Measurements from ENCODE around the gene DAPK2.

Gene DAPK2

DNA sequence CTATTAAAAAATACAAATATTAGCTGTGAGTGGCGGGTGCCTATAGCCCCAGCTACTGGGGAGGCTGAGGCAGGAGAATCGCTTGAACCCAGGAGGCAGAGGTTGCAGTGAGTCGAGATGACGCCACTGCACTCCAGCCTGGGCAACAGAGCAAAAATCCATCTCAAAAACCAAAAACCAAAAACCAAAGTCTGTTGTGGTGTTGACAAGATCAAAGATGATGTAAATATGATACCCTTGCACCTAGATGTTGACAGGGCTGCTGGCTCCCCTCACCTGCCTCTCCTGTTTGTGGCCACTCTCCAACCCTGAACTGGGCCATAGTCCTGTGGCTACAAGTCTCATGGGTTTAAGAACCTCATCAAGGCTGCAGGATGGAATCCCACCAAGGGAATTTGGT, 16.2 kb downstream of the DAPK2 start:
- H3K27ac ChIP-seq: no peak overlapping the region
- TF ChIP-seq ZFX (IDR thresholded peaks at IDR 0.05; ENCODE audit: borderline replicate concordance): no peak
- TF ChIP-seq, protein P1, sequence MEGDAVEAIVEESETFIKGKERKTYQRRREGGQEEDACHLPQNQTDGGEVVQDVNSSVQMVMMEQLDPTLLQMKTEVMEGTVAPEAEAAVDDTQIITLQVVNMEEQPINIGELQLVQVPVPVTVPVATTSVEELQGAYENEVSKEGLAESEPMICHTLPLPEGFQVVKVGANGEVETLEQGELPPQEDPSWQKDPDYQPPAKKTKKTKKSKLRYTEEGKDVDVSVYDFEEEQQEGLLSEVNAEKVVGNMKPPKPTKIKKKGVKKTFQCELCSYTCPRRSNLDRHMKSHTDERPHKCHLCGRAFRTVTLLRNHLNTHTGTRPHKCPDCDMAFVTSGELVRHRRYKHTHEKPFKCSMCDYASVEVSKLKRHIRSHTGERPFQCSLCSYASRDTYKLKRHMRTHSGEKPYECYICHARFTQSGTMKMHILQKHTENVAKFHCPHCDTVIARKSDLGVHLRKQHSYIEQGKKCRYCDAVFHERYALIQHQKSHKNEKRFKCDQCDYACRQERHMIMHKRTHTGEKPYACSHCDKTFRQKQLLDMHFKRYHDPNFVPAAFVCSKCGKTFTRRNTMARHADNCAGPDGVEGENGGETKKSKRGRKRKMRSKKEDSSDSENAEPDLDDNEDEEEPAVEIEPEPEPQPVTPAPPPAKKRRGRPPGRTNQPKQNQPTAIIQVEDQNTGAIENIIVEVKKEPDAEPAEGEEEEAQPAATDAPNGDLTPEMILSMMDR (IDR thresholded peaks at IDR 0.05): no peak

DNA sequence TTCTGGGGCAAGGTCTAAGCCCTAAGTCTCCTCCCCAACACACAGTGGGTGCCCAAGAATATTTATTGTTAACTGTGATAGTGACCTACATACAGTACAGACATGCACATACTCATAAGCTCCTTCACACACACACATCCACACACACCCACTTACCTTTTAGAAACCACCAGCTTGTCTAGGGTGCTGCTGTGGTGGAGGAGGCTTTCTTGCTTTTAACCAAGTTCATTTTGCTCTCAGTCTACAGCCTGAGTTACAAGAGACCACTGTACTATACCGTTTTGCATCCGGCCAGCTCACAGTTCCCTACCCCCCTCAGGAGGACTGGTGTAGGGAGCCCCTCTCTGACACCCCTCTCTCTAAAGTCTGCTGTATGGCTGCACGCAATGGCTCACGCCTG, 16.7 kb downstream of the DAPK2 start:
- TF ChIP-seq, protein P1 (IDR thresholded peaks at IDR 0.05): no peak
- TF ChIP-seq ZFX (IDR thresholded peaks at IDR 0.05; ENCODE audit: borderline replicate concordance): no peak
- no peak overlapping the region for H3K27ac ChIP-seq

DNA sequence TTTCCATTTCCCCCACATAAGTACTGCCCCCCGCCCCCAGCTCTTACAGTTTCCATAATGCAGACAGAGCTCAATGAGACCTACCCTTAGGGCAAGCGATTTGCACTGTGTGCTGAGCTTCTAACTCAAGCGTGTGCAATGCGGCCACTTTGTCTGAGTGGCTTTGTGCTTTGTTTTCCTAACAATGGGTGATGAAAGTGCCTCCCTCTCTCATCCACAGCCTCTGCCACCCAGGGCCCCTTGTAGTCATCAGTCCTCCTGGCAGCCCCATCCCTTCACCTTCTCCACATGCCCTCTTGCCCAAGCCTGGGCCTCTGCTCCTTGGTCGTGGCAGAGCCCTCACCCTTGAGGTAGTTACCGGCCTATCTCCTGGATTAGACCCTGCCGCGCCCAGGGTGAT, 17.2 kb downstream of the DAPK2 start:
- no peak overlapping the region for H3K27ac ChIP-seq
- TF ChIP-seq ZFX (IDR thresholded peaks at IDR 0.05; ENCODE audit: borderline replicate concordance): no peak
- TF ChIP-seq, protein P1 (IDR thresholded peaks at IDR 0.05): no peak

DNA sequence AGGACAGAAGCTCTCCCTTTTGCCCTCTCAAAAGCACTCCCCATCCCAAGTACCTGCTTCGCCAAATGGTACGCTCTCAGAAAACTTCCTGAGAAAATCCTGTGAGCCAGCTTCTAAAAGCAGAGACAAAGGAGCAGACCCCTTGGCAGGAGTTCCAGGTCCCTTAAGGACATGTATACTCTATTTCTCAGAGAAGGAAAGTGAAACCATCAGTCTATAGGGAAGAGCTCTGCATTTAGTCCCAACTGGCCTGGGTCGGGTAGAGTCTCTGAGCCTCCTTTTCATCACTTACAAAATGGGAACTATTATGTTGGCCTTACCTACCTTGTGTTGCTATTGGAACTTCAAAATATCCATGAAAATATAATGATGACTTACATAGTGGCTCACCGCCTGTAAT, 19.7 kb downstream of the DAPK2 start:
- no peak for TF ChIP-seq ZFX (IDR thresholded peaks at IDR 0.05; ENCODE audit: borderline replicate concordance)
- TF ChIP-seq, protein P1 (IDR thresholded peaks at IDR 0.05): no peak
- no peak overlapping the region for H3K27ac ChIP-seq

DNA sequence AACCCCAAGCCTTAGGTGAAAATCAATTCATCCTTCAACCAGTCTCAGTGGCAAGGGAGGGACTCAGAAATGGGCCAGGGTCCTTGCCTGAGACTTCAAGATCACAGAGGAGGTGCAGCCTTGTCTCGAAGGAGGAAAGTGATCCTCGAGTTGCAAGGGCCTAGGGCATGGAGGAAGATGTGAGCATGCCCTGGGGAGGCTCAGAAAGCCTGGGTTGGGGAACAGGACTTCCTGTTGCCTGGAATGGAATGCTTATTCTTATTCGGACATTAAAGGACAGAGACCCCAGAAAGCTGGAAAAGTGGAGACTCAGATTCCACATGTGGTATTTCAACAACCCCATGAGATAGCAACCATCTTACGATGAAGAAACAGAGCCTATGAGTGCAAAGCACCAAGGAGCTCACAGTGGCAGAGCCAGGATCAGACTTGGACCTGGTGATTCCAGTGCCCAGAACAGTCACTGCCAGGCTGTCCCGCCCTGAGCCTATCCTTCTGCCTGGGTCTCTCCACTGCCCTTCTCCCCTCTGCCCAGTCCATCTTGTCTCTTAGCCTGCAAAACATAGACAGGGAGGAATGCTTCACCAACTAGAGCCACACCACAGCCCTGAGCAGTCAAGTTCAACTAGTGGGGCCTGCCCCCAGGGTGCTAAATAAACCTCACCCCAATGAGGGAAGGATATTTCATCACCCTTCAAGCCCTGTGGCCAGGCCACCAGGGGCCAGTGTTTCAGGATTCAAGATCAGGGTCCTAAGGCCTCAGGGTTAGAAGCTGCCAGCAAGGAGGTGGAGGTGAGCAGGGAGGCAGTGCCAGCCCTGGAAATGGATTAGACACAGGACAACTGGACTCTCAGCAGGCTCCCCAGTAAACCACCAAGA, 21.9 kb downstream of the DAPK2 start:
- H3K27ac ChIP-seq: no peak overlapping the region
- no peak for TF ChIP-seq ZFX (IDR thresholded peaks at IDR 0.05; ENCODE audit: borderline replicate concordance)
- TF ChIP-seq, protein P1 (IDR thresholded peaks at IDR 0.05): no peak

DNA sequence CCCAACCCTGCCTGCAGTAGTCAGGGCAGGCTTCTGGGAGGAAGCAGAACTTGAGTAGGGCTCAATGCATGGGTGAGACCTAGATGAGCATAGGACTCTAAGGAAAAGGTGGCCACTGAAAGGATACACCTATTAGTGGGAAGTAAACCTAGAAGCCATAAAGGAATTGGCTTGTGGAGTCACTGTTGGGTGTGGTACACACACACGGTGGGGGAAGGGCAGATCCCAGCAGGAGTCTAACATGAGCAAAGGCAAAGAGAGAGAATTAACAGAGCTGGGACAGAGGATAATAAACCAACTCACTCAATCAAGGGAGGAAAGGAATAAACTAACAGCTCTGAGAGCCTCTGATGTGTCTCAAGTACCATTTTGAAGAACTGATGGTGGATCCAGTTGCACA, 23.1 kb downstream of the DAPK2 start:
- H3K27ac ChIP-seq: no peak overlapping the region
- no peak for TF ChIP-seq ZFX (IDR thresholded peaks at IDR 0.05; ENCODE audit: borderline replicate concordance)
- TF ChIP-seq, protein P1 (IDR thresholded peaks at IDR 0.05): no peak

DNA sequence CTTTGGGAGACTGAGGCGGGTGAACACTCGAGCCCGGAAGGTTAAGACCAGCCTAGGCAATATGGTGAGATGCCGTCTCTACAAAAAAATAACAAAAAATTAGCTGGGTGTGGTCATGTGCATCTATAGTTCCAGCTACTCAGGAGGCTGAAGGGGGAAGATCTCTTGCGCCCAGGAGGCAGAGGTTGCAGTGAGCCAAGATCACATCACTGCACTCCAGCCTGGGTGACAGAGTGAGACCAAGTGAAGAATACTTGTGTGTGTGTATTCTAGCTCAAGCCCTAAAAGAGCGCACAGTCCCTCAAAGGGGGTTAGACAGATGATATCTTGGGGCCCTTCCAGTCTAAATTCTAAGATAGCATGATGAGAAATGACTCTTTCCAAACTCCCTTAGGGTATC, 23.7 kb downstream of the DAPK2 start:
- TF ChIP-seq, protein P1 (IDR thresholded peaks at IDR 0.05): no peak
- TF ChIP-seq ZFX (IDR thresholded peaks at IDR 0.05; ENCODE audit: borderline replicate concordance): no peak
- no peak overlapping the region for H3K27ac ChIP-seq

Data from 22Rv1 (cell line).